ENCODE measurements around the gene OTOA. TPM values are rescaled to one million over a fixed set of nuclear protein-coding genes. Genes with fewer than 3 reads are reported as not detected.
"Not testable (repeated sequence)": the region's sequence is repeated elsewhere in the genome, so short reads cannot be mapped to it uniquely, and the experiment has no call there.

Gene OTOA
- total and polyA plus RNA-seq, 8 donors, result 0.44 to 0.55 TPM; not detected in 6

DNA sequence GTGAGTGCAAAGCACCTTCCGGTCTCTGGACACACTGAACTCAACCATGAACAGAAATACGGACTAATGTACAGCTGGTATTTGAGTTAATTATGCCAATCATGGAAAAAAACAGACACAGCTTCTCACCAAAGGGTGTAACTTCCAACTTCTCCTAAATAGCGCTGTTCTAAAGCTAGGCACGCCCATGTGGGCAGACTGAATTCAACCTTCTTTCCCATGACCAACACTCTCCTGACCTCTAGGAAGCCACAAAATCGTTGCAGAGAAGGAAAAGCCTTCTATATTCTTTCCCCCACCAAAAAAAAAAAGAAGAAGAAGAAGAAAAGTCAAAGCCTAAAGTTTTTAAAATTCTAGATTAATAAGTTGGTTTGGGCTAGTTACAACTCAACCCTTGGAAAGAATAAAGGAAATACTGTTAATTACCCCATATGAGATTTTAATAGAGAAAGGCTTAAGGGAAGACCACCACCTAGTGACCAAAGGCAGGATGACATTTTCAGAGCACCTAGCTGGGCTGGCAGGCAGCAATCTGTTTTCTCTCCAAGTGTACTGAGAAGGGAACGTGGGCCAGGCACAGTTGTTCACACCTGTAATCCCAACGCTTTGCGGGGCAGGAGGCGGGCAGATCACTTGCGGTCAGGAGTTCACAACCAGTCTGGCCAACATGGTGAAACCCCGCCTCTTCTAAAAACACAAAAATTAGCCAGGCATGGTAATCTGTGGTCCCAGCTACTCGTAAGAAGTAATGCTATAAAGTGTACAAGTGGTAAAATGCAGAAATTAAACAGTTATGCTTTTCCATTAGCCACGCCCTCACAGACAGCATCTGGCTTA, 138.0 kb downstream of the OTOA start:
- WGBS, 5 donors, result 55 to 71% (median 62%) methylated on average over 10 to 11 of the region's 13 CpGs
- H3K27ac ChIP-seq; intact Hi-C loops (cut with DNase I; ENCODE audit: low total_unique reads): not testable (repeated sequence)

DNA sequence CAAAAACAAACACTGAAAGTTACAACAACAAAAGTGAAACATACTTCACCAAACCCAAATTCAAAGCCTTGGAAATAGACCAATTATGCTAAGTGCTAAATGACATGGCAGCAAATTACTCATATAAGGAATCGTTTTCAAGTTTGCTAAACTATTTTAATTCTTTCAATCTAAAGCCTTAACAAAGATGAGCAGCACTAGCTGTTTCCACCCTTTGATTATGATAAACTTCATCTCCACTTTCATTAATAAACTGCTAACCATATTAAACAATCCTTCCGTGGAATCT, 138.6 kb downstream of the OTOA start:
- H3K27ac ChIP-seq; intact Hi-C loops (cut with DNase I; ENCODE audit: low total_unique reads); DNase-seq; H3K4me3 ChIP-seq; H3K27me3 ChIP-seq; H3K9me3 ChIP-seq; H3K4me1 ChIP-seq: not testable (repeated sequence)
- peaks cover 0 to 15% (median 11%) of the 10 kb centered on the region in 4 donors for H3K36me3 ChIP-seq
- WGBS, 5 donors, result 52 to 64% (median 56%) methylated on average over 2 of the region's 2 CpGs

More for the DNA sequence above, 138.0 kb downstream of the OTOA start:
- H3K4me3 ChIP-seq, H3K9me3 ChIP-seq, H3K27me3 ChIP-seq, H3K4me1 ChIP-seq: not testable (repeated sequence)
- TF ChIP-seq, protein P1, sequence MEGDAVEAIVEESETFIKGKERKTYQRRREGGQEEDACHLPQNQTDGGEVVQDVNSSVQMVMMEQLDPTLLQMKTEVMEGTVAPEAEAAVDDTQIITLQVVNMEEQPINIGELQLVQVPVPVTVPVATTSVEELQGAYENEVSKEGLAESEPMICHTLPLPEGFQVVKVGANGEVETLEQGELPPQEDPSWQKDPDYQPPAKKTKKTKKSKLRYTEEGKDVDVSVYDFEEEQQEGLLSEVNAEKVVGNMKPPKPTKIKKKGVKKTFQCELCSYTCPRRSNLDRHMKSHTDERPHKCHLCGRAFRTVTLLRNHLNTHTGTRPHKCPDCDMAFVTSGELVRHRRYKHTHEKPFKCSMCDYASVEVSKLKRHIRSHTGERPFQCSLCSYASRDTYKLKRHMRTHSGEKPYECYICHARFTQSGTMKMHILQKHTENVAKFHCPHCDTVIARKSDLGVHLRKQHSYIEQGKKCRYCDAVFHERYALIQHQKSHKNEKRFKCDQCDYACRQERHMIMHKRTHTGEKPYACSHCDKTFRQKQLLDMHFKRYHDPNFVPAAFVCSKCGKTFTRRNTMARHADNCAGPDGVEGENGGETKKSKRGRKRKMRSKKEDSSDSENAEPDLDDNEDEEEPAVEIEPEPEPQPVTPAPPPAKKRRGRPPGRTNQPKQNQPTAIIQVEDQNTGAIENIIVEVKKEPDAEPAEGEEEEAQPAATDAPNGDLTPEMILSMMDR (IDR thresholded peaks at IDR 0.05), result peak in 3 of 7 experiments; percentile 9 to 41 (median 17)
- peak in 1 of 2 donors; percentile 64 for DNase-seq
- peaks cover 0 to 17% (median 13%) of the 10 kb centered on the region in 4 donors for H3K36me3 ChIP-seq

Small RNAs within 50 kb of the gene (small RNA-seq; reads per million reads assigned to genes)
- gene RNU6-1005P (0 reads per million in 4 donors), gene RNU6-196P (0 reads per million in 4 donors)

Other genes with a start within 250 kb of the OTOA start
- 100 to 1,000 TPM in 3 of 5 donors, 10 to 100 TPM in 2; 82.1 to 879 (median 188) TPM for gene METTL9, start 64.4 kb upstream of the OTOA start, total RNA-seq
- gene METTL9, start 64.4 kb upstream of the OTOA start, polyA plus RNA-seq, result 10 to 100 TPM; 34.4 to 76.8 (median 63.4) TPM
- gene IGSF6, start 11.4 kb upstream of the OTOA start, total RNA-seq, result 1 to 10 TPM in 2 of 5 donors, not detected in 3; 1.8 to 4.1 TPM
- gene IGSF6, start 11.4 kb upstream of the OTOA start, polyA plus RNA-seq, result 1 to 10 TPM in 2 of 3 donors, under 1 TPM in 1; 0.73 to 2.2 (median 1.7) TPM
- gene NPIPB4, start 193.8 kb downstream of the OTOA start, total RNA-seq, result 100 to 1,000 TPM in 4 of 5 donors, 10 to 100 TPM in 1; 46.4 to 215 (median 124) TPM
- 10 to 100 TPM in 1 of 3 donors, 1 to 10 TPM in 2; 4.1 to 16.0 (median 4.9) TPM for gene NPIPB4, start 193.8 kb downstream of the OTOA start, polyA plus RNA-seq

All from stomach (tissue), 9 donors.